Loucy (cell line): Measurements from ENCODE around the gene PTTG1IP.

ENCODE experiments used
- H2AFZ ChIP-seq: fragments of 200-600 bp; sonication (generic); 2 replicates; pipeline ENCODE4 v1.6.0; 2016; ENCODE audit warnings: antibody characterized with exemption, mild to moderate bottlenecking, low read length, moderate library complexity
- H3F3A ChIP-seq: fragments of 200-600 bp; 2 replicates; pipeline ENCODE4 v1.6.0; 2016; ENCODE audit warnings: antibody characterized with exemption, low read depth, mild to moderate bottlenecking
- H3K27me3 ChIP-seq: fragments of 200-600 bp; sonication (generic); 2 replicates; pipeline ENCODE4 v1.6.1; 2014; ENCODE audit warnings: low read length, mild to moderate bottlenecking; ENCODE audit not compliant: insufficient read depth, poor library complexity, severe bottlenecking
- H3K36me3 ChIP-seq: fragments of 200-600 bp; sonication (generic); 2 replicates; pipeline ENCODE4 v1.6.1; 2016; ENCODE audit warnings: low read length; ENCODE audit not compliant: insufficient read depth
- H3K4me1 ChIP-seq: fragments of 200-600 bp; sonication (generic); 2 replicates; pipeline ENCODE4 v1.5.1; 2014; ENCODE audit warnings: low read length, mild to moderate bottlenecking; ENCODE audit not compliant: insufficient read depth, poor library complexity, severe bottlenecking
- H3K4me2 ChIP-seq: fragments of 200-600 bp; sonication (generic); 2 replicates; pipeline ENCODE4 v1.6.0; 2014; ENCODE audit warnings: antibody characterized with exemption, low read length, low read depth, mild to moderate bottlenecking; ENCODE audit not compliant: poor library complexity, severe bottlenecking
- H3K4me3 ChIP-seq: fragments of 200-600 bp; sonication (generic); 2 replicates; pipeline ENCODE4 v1.5.1; 2014; ENCODE audit warnings: low read length, mild to moderate bottlenecking, mixed read lengths; ENCODE audit not compliant: poor library complexity, severe bottlenecking
- H3K79me2 ChIP-seq: fragments of 200-600 bp; sonication (generic); 2 replicates; pipeline ENCODE4 v1.6.1; 2014; ENCODE audit warnings: low read length; ENCODE audit not compliant: insufficient read depth
- H3K9ac ChIP-seq: fragments of 200-600 bp; sonication (generic); 2 replicates; pipeline ENCODE4 v1.6.0; 2014; ENCODE audit warnings: mild to moderate bottlenecking, low read depth, low read length, moderate library complexity; ENCODE audit not compliant: poor library complexity, severe bottlenecking
- H3K9me2 ChIP-seq: fragments of 200-600 bp; sonication (generic); replicated peaks from 2 replicates; pipeline ENCODE4 v1.6.1; 2016; ENCODE audit warnings: low read depth, low read length, mixed read lengths
- H3K9me3 ChIP-seq: fragments of 200-600 bp; sonication (generic); 2 replicates; pipeline ENCODE4 v1.6.1; 2014; ENCODE audit warnings: mild to moderate bottlenecking, antibody characterized with exemption, low read length, low read depth; ENCODE audit not compliant: insufficient read depth
- H4K20me1 ChIP-seq: fragments of 200-600 bp; sonication (generic); 2 replicates; pipeline ENCODE4 v1.6.0; 2014; ENCODE audit warnings: antibody characterized with exemption, low read length, mild to moderate bottlenecking; ENCODE audit not compliant: insufficient read depth, poor library complexity, severe bottlenecking
- EZH2phosphoT487 ChIP-seq: fragments of 200-600 bp; IDR thresholded peaks from 2 replicates; pipeline ENCODE4 v1.6.1; 2018; ENCODE audit warnings: antibody characterized with exemption, mild to moderate bottlenecking, moderate library complexity, borderline replicate concordance
- TF ChIP-seq, protein P1 (sequence below): fragments of 200-600 bp; sonication (generic); conservative IDR thresholded peaks from 2 replicates; pipeline ENCODE4 v1.5.1; 2014; ENCODE audit warnings: mild to moderate bottlenecking, antibody characterized with exemption, low read length

The PTTG1IP gene

DNA sequence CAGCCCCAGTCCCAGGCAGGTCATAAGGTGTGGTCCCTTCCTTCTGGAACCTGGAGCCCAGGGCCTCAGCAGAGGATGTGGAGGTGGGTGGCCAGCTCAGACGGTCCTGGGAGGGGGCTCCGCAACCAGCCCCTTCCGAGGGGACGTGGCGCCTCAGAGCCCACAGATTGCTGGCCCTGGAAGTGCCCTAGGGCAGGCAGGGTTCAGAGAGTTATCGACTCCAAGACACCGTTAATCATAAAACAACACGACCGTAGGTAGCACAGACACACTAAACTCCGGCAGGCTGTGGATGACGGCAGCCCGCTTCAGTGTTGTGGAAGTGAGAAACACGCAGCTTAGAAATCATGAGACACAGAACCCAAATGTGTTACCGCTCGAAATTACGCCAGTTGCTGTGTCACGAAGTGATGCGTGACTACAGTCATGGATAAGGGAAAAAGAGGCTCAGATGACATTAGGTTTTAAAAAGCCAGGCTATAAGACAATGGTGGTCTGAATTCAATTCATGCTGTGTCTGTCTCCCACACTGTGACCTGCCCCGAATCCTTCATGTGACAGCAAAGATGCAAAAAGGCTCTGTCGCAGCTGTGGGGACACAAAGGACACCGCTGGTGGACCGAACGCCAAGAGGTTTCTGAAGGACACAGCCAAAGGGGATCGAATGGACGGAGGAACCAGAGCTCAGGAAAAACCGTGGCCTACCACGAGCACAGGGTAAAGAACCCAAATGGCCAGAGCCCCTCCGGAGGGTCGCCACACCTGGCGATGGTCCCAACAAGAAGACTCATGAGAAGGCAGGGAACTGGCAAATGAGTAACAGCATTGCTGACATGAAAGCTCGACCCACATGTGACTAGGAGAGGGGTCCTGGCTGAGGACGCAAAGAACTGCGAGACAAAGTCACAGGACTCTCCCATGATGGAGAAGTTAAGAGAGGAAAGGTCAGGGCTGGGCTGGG lies 53.9 kb downstream of the PTTG1IP start:
- H3K4me3 ChIP-seq, result peak overlapping the region; percentile 92
- peaks cover 39% of the 10 kb centered on the region for H3K79me2 ChIP-seq
- no peak overlapping the region for H2AFZ ChIP-seq
- no peak overlapping the region for H3K9ac ChIP-seq
- no peaks in the 10 kb centered on the region for H3F3A ChIP-seq
- H3K27me3 ChIP-seq, result no peaks in the 10 kb centered on the region
- TF ChIP-seq, protein P1, sequence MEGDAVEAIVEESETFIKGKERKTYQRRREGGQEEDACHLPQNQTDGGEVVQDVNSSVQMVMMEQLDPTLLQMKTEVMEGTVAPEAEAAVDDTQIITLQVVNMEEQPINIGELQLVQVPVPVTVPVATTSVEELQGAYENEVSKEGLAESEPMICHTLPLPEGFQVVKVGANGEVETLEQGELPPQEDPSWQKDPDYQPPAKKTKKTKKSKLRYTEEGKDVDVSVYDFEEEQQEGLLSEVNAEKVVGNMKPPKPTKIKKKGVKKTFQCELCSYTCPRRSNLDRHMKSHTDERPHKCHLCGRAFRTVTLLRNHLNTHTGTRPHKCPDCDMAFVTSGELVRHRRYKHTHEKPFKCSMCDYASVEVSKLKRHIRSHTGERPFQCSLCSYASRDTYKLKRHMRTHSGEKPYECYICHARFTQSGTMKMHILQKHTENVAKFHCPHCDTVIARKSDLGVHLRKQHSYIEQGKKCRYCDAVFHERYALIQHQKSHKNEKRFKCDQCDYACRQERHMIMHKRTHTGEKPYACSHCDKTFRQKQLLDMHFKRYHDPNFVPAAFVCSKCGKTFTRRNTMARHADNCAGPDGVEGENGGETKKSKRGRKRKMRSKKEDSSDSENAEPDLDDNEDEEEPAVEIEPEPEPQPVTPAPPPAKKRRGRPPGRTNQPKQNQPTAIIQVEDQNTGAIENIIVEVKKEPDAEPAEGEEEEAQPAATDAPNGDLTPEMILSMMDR, result no peak
- TF ChIP-seq EZH2phosphoT487, result no peak
- H3K4me2 ChIP-seq, result peak overlapping the region; percentile 90
- no peaks in the 10 kb centered on the region for H3K9me2 ChIP-seq
- H3K4me1 ChIP-seq, result peaks cover 16% of the 10 kb centered on the region
- peaks cover 26% of the 10 kb centered on the region for H4K20me1 ChIP-seq
- H3K9me3 ChIP-seq, result peaks cover 15% of the 10 kb centered on the region
- H3K36me3 ChIP-seq, result no peaks in the 10 kb centered on the region

DNA sequence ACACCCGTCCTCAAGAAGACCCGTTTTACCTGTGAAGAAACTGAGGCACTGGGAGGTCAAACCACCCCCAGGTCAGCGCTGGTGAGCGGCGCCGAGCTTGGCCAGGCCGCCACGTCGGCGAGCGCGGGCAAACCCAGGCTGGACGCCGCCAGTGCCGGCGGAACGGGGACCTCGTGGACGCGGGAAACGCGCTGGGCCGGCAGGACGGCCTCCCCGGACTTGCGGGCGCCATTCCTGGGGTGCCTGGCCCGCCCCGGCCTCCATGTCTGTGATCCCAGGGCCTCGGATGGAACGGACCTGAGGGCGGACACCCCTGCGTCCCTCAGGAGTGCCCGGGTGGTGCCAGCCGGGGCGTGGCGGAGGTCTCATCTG lies 54.9 kb downstream of the PTTG1IP start:
- Histone ChIP-seq H3K4me3 (peak overlapping the region; percentile 92), H2AFZ (peak overlapping the region; percentile 95), H3K9ac (peak overlapping the region; percentile 92), H4K20me1 (peaks cover 36% of the 10 kb centered on the region), H3K4me1 (peaks cover 16% of the 10 kb centered on the region), H3K27me3 (no peaks in the 10 kb centered on the region), H3F3A (no peaks in the 10 kb centered on the region), H3K79me2 (peaks cover 48% of the 10 kb centered on the region), H3K9me3 (peaks cover 13% of the 10 kb centered on the region), H3K9me2 (no peaks in the 10 kb centered on the region), H3K36me3 (no peaks in the 10 kb centered on the region), H3K4me2 (peak overlapping the region; percentile 90)
- TF ChIP-seq, protein P1, result no peak

DNA sequence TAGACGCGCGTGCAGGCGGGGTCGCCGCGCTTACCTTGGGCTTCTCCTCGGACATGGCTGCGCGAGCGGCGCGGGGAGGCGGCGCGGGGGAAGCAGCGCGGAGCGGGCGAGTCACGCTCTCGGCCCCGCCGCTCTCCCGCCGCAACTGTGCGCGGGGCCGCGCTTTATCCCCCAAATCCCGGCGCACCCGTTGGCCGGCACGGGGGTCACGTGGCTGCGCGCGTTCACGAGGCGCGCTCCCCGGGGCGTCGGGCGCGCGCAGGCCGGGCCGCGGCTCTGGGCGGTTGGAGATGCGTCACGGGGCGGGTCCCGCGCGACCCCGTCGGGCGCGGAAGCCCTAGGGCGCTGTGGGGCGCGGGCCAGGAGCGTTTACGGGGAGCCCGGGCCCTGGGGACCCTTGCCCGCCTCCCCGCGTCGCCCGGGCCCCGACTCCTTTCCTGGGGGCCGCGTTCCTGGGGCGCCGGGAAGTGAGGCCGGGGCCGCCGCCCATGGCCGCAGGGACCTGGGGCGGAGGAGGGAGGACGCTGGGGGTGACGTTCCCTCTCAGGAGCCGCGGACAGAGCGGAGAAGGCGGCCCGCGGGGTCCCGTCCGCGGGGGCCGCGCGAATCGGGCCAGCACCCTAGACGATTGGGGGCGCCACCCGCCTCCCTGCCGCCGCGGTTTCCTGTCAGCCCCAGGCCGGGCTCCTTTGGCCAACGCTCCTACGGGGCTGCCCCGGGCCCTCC lies 55.4 kb downstream of the PTTG1IP start, which contains the start of gene SUMO3:
Gene SUMO3 (minus strand): TSS at position 149 of the 726 bp plus-strand sequence. CDS start 94 bp downstream, at position 55.
- 0 out of 2 replicates have a peak, but pooled peaks cover 9% of the 10 kb centered on the region for H3K9me3 ChIP-seq
- peaks cover 41% of the 10 kb centered on the region for H4K20me1 ChIP-seq
- H3K27me3 ChIP-seq, result no peaks in the 10 kb centered on the region
- peak within 1 kb of the TSS; percentile 92 for H3K4me3 ChIP-seq
- no peaks in the 10 kb centered on the region for H3K9me2 ChIP-seq
- peak within 1 kb of the TSS; percentile 90 for H3K4me2 ChIP-seq
- no peak for TF ChIP-seq EZH2phosphoT487
- TF ChIP-seq, protein P1, result no peak
- H3K4me1 ChIP-seq, result peaks cover 16% of the 10 kb centered on the region
- no peaks in the 10 kb centered on the region for H3F3A ChIP-seq
- peaks cover 53% of the 10 kb centered on the region for H3K79me2 ChIP-seq
- peak within 1 kb of the TSS; percentile 92 for H3K9ac ChIP-seq
- H2AFZ ChIP-seq, result peak within 1 kb of the TSS; percentile 95
- no peaks in the 10 kb centered on the region for H3K36me3 ChIP-seq
